Neural progenitor cell (in vitro differentiated cells): ENCODE measurements around the gene RNF187. TPM values are rescaled to one million over a fixed set of nuclear protein-coding genes. Genes with fewer than 3 reads are reported as not detected.

Experiments used
- DNase-seq: peaks from one replicate; pipeline ENCODE4 v3.0.0-alpha.2; 2016; ENCODE audit warnings: low spot score
- H2AFZ ChIP-seq: fragments of 200-600 bp; sonication (generic); replicated peaks from 2 replicates; pipeline ENCODE4 v1.6.1; 2016; ENCODE audit warnings: antibody characterized with exemption
- H3F3A ChIP-seq: fragments of 200-600 bp; sonication (generic); 2 replicates; pipeline ENCODE4 v1.6.1; 2016; ENCODE audit warnings: antibody characterized with exemption, low read depth
- H3K27ac ChIP-seq: fragments of 200-600 bp; sonication (generic); 2 replicates; pipeline ENCODE4 v1.5.1; 2016; ENCODE audit warnings: mild to moderate bottlenecking
- H3K27me3 ChIP-seq: fragments of 200-600 bp; sonication (generic); 2 replicates; pipeline ENCODE4 v1.6.1; 2016; ENCODE audit warnings: mild to moderate bottlenecking, moderate library complexity
- H3K36me3 ChIP-seq: fragments of 200-600 bp; sonication (generic); 2 replicates; pipeline ENCODE4 v1.5.1; 2016
- H3K4me1 ChIP-seq: fragments of 200-600 bp; sonication (generic); 2 replicates; pipeline ENCODE4 v1.6.1; 2016; ENCODE audit warnings: mixed run types
- H3K4me2 ChIP-seq: fragments of 200-600 bp; sonication (generic); 2 replicates; pipeline ENCODE4 v1.6.1; 2016
- H3K4me3 ChIP-seq: fragments of 200-600 bp; sonication (generic); 2 replicates; pipeline ENCODE4 v1.5.1; 2016
- H3K79me2 ChIP-seq: fragments of 200-600 bp; sonication (generic); 2 replicates; pipeline ENCODE4 v1.6.1; 2016; ENCODE audit warnings: low read depth
- H3K9ac ChIP-seq: fragments of 200-600 bp; sonication (generic); 2 replicates; pipeline ENCODE4 v1.6.1; 2016
- H3K9me3 ChIP-seq: fragments of 200-600 bp; sonication (generic); 2 replicates; pipeline ENCODE4 v1.5.1; 2016; ENCODE audit warnings: low read depth
- H4K20me1 ChIP-seq: fragments of 200-600 bp; sonication (generic); 2 replicates; pipeline ENCODE4 v1.6.1; 2016; ENCODE audit warnings: low read depth
- H3K27ac Mint-ChIP-seq: 3 replicates; pipeline ENCODE4 v1.8.0; 2021; ENCODE audit warnings: mixed read lengths
- H3K27me3 Mint-ChIP-seq: 2 replicates; pipeline ENCODE4 v1.8.0; 2022; ENCODE audit warnings: low read depth, mild to moderate bottlenecking, inconsistent platforms, moderate library complexity, mixed read lengths; ENCODE audit not compliant: insufficient read depth
- H3K36me3 Mint-ChIP-seq: 3 replicates; pipeline ENCODE4 v1.8.0; 2021; ENCODE audit warnings: mixed read lengths
- H3K4me1 Mint-ChIP-seq: 3 replicates; pipeline ENCODE4 v1.8.0; 2021; ENCODE audit warnings: mixed read lengths
- H3K4me3 Mint-ChIP-seq: 3 replicates; pipeline ENCODE4 v1.8.0; 2021; ENCODE audit warnings: mild to moderate bottlenecking, moderate library complexity, mixed read lengths
- H3K9me3 Mint-ChIP-seq: 3 replicates; pipeline ENCODE4 v1.8.0; 2020; ENCODE audit warnings: mixed read lengths
- CTCF ChIP-seq: fragments of 200-600 bp; sonication (generic); IDR thresholded peaks from 2 replicates; pipeline ENCODE4 v1.5.1; 2017; ENCODE audit warnings: antibody characterized with exemption, mild to moderate bottlenecking
- EZH2 ChIP-seq: fragments of 200-600 bp; sonication (generic); IDR thresholded peaks from 2 replicates; pipeline ENCODE4 v1.6.1; 2017; ENCODE audit warnings: antibody characterized with exemption, mild to moderate bottlenecking, moderate library complexity
- EZH2phosphoT487 ChIP-seq: fragments of 200-600 bp; sonication (generic); IDR thresholded peaks from 2 replicates; pipeline ENCODE4 v1.6.1; 2017; ENCODE audit warnings: antibody characterized with exemption
- total RNA-seq: library from RNA; depleted of rRNA; stranded (reverse); fragments of >200 nt; gene quantifications from 2 replicates; pipeline ENCODE4 v1.2.3, GENCODE V29; 2015; ENCODE audit warnings: low replicate concordance

The RNF187 gene
- total RNA-seq, 1 donor from 2014 or later, result 16.1 TPM

- Histone ChIP-seq H3K4me2 (no peak overlapping the region), H3K79me2 (no peaks in the 10 kb centered on the region), H3F3A (no peaks in the 10 kb centered on the region), H3K4me3 (no peak overlapping the region), H3K4me1 (no peaks in the 10 kb centered on the region), H2AFZ (no peak overlapping the region), H3K36me3 (no peaks in the 10 kb centered on the region), H3K9ac (no peak overlapping the region), H3K27ac (no peak overlapping the region), H3K9me3 (no peaks in the 10 kb centered on the region), H4K20me1 (peaks cover 4% of the 10 kb centered on the region), H3K27me3 (peaks cover 2% of the 10 kb centered on the region)
- no peaks in the 10 kb centered on the region for H3K9me3 Mint-ChIP-seq
- H3K4me1 Mint-ChIP-seq, result peaks cover 6% of the 10 kb centered on the region
- DNase-seq, result no peak
- peaks cover 28% of the 10 kb centered on the region for H3K36me3 Mint-ChIP-seq
- TF ChIP-seq CTCF, result no peak
- no peak for TF ChIP-seq EZH2phosphoT487
- TF ChIP-seq EZH2, result no peak
- no peak overlapping the region for H3K27ac Mint-ChIP-seq
- no peak overlapping the region for H3K4me3 Mint-ChIP-seq
- H3K27me3 Mint-ChIP-seq, result peaks cover 9% of the 10 kb centered on the region
Observed at GRCh38 chr1:228494391-228494790, 7.2 kb downstream of the RNF187 start.

DNA sequence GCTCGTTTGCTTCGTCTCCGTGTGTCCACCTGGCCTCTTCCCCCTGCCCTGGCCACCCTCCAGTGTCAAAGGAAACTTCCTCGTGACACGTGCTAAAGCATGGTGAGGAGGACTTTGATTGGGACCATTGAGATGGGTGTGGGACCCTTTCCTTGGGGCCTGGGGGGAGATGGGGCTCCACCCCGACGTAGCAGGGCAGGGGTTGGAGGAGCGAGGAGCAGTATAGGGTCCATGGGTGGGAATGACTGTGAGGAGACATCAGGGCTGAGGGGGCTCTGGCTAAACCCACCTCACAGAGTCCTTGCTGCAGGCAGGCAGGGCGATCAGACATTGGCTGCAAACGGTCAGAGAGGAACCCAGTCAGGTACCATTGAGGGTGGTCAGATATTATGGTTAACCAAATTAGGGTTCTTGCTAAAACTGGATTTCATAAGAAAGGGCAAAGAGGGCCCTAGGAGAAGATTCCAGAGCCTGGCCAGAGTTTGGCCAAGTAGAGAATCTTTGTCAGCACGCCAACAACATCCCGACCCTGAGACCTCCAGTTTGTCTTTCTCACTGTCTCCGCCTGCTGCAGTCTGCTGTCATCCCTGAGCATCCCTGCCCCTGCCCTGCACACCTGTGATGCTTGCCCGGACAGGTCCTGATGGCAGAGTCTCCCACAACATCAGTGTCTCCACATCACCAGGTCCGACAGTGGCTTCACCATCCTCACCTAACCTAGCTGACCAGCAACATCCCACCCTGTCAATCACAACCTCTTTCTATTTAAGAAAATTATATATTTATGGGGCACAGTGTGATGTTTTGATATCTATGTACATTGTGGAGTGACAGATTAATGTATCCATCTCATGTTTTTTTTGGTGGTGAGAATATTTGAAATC is 8.0 kb downstream of the RNF187 start:
- no peak overlapping the region for H3K4me3 Mint-ChIP-seq
- no peak overlapping the region for H3K4me2 ChIP-seq
- no peaks in the 10 kb centered on the region for H3F3A ChIP-seq
- H3K27me3 Mint-ChIP-seq, result peaks cover 9% of the 10 kb centered on the region
- no peaks in the 10 kb centered on the region for H3K4me1 ChIP-seq
- no peaks in the 10 kb centered on the region for H3K9me3 ChIP-seq
- no peak overlapping the region for H3K4me3 ChIP-seq
- TF ChIP-seq EZH2 (no peak), CTCF (no peak), EZH2phosphoT487 (no peak)
- H3K36me3 ChIP-seq, result no peaks in the 10 kb centered on the region
- H3K79me2 ChIP-seq, result no peaks in the 10 kb centered on the region
- H3K36me3 Mint-ChIP-seq, result peaks cover 28% of the 10 kb centered on the region
- H4K20me1 ChIP-seq, result peaks cover 3% of the 10 kb centered on the region
- no peak overlapping the region for H2AFZ ChIP-seq
- no peak overlapping the region for H3K9ac ChIP-seq
- no peak for DNase-seq
- no peak overlapping the region for H3K27ac Mint-ChIP-seq
- H3K27me3 ChIP-seq, result peaks cover 11% of the 10 kb centered on the region
- peaks cover 2% of the 10 kb centered on the region for H3K4me1 Mint-ChIP-seq
- no peaks in the 10 kb centered on the region for H3K9me3 Mint-ChIP-seq
- no peak overlapping the region for H3K27ac ChIP-seq

DNA sequence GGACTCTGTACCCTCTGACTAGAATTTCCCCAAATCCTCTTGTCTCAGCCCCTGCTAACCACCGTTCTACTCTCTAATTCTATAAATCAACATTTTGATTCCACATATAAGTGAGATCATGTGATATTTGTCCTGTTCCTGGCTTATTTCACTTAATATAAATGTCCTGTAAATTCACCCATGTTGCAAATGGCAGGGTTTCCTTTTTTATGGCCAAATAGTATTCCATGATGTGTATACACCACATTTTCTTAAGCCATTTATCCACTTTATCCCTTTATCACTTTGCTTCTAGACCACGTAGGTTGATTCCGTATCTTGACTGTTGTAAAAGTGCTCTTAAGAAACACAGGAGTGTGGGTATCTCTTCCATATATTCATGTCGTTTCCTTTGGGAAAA is 8.9 kb downstream of the RNF187 start:
- TF ChIP-seq EZH2 (no peak), EZH2phosphoT487 (no peak), CTCF (no peak)
- Histone ChIP-seq H3K27me3 (peaks cover 19% of the 10 kb centered on the region), H3K4me3 (no peak overlapping the region), H4K20me1 (peaks cover 3% of the 10 kb centered on the region), H3K27ac (no peak overlapping the region), H3K36me3 (no peaks in the 10 kb centered on the region), H3K9me3 (no peaks in the 10 kb centered on the region), H3K4me1 (no peaks in the 10 kb centered on the region), H3K79me2 (no peaks in the 10 kb centered on the region), H3K4me2 (no peak overlapping the region), H3K9ac (no peak overlapping the region), H2AFZ (no peak overlapping the region), H3F3A (no peaks in the 10 kb centered on the region)
- no peak for DNase-seq
- Mint-ChIP-seq H3K4me1 (peaks cover 10% of the 10 kb centered on the region), H3K27me3 (peaks cover 6% of the 10 kb centered on the region), H3K36me3 (peaks cover 23% of the 10 kb centered on the region), H3K27ac (no peak overlapping the region), H3K9me3 (no peaks in the 10 kb centered on the region), H3K4me3 (no peak overlapping the region)
